ENCODE results near the gene UNC13C. TPM values are rescaled to one million over a fixed set of nuclear protein-coding genes. Genes with fewer than 3 reads are reported as not detected.

Gene UNC13C
- total RNA-seq, 1 donor from 2014 or later = not detected

DNA sequence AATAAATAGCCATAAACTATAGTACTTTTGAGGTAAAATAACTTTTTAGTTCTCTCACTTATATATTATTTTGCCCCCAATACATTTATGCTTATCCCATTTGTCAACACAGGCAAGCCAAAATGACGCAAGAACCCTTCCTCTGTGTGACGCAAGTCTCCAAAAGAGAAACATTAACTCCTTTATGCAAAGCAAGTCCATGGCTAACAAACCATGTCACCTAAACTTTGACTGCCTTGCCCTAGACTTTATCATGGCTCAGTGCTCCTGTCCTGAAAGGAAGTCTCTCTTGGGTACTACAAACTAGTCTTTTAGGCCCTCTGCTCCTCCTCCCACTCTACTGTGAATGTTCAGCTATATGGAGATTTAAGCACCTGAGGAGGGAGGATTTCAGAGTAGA, 230.5 kb downstream of the UNC13C start:
- TF ChIP-seq POLR2AphosphoS5 (IDR thresholded peaks at IDR 0.05; ENCODE audit: insufficient read depth in 1 of 2, low read depth in 1 of 2) = no peak
- no peak for TF ChIP-seq CTCF (IDR thresholded peaks at IDR 0.05)
- TF ChIP-seq POLR2A (IDR thresholded peaks at IDR 0.05) = no peak
- H3K27ac ChIP-seq = no peak overlapping the region
- no peaks in the 10 kb centered on the region for H3K27me3 ChIP-seq
- no peaks in the 10 kb centered on the region for H3K9me3 ChIP-seq
- no peak overlapping the region for H3K4me3 ChIP-seq
- no peak for DNase-seq (ENCODE audit: extremely low spot score in 2 of 2)
- no peaks in the 10 kb centered on the region for H3K36me3 ChIP-seq
- H3K4me1 ChIP-seq = no peaks in the 10 kb centered on the region
- intact Hi-C loops (cut with DNase I) = no loop called here

DNA sequence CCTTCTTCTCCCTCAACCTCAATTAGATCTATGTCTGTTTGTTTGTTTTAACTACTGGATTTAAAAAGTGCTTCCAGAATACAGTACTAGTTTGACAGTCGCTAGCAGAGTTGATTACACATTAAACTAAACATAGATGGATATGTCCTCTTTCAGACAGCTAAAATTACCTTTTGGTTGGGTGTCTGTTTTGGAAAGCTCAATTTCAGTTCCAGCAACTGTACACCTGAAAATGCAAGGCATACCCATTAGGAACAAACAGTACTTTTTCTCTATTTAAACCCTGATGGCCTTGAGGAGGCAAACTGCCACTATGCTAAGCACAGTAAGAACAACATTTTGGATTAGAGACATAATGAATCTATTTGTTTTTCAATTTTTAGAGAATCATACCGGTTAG, 234.4 kb downstream of the UNC13C start:
- Histone ChIP-seq H3K4me1 (no peaks in the 10 kb centered on the region), H3K27me3 (no peaks in the 10 kb centered on the region), H3K9me3 (no peaks in the 10 kb centered on the region), H3K4me3 (no peak overlapping the region), H3K27ac (no peak overlapping the region), H3K36me3 (no peaks in the 10 kb centered on the region)
- intact Hi-C loops (cut with DNase I) = no loop called here
- no peak for DNase-seq (ENCODE audit: extremely low spot score in 2 of 2)
- TF ChIP-seq POLR2A (IDR thresholded peaks at IDR 0.05) (no peak), CTCF (IDR thresholded peaks at IDR 0.05) (no peak), POLR2AphosphoS5 (IDR thresholded peaks at IDR 0.05; ENCODE audit: insufficient read depth in 1 of 2, low read depth in 1 of 2) (no peak)

DNA sequence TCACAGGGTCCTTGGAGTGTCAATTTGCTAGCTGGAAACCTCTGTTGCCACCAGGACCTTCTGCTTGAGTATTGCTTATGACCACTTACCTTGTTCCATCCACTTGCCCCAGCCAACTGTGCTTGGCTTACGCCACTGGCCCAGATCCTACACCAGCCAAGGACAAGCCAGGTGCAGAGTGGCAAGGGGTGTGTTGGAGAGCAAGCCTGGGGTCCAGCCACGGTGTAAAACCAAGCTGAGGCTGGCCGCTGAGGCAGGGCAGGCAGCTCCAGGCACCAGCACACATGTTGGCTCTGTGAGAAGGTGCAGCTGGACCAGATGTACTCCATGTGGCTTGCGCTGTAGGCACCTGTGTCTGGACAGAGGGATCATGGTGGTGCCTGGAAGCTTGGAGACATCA, 248.2 kb downstream of the UNC13C start:
- Histone ChIP-seq H3K9me3 (no peaks in the 10 kb centered on the region), H3K4me1 (no peaks in the 10 kb centered on the region), H3K27me3 (no peaks in the 10 kb centered on the region), H3K4me3 (no peak overlapping the region), H3K36me3 (no peaks in the 10 kb centered on the region), H3K27ac (no peak overlapping the region)
- intact Hi-C loops (cut with DNase I) = no loop called here
- TF ChIP-seq POLR2AphosphoS5 (IDR thresholded peaks at IDR 0.05; ENCODE audit: insufficient read depth in 1 of 2, low read depth in 1 of 2) = no peak
- no peak for TF ChIP-seq POLR2A (IDR thresholded peaks at IDR 0.05)
- no peak for TF ChIP-seq CTCF (IDR thresholded peaks at IDR 0.05)
- DNase-seq (ENCODE audit: extremely low spot score in 2 of 2) = no peak

DNA sequence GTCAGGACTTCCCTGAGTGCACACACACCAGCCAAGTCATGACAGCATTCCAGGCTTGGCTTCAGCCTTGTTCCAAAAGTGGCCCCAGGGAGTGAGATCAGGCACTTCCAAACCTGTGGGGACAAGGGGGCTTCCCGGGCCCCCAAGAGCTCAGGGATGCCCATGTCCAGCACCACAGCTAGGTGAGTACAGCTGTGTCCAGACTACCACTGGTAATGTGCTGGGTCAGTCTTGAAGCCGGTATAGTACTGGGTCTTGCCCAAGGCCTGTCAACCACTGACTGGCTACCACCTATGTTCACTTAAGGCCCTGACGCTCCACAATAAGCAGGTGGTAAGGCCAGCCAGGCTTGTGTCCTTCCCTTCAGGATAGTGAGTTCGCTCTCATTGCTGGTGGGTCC, 249.3 kb downstream of the UNC13C start:
- H3K27me3 ChIP-seq = no peaks in the 10 kb centered on the region
- intact Hi-C loops (cut with DNase I) = no loop called here
- no peak overlapping the region for H3K4me3 ChIP-seq
- H3K36me3 ChIP-seq = no peaks in the 10 kb centered on the region
- H3K4me1 ChIP-seq = no peaks in the 10 kb centered on the region
- DNase-seq (ENCODE audit: extremely low spot score in 2 of 2) = no peak
- H3K9me3 ChIP-seq = no peaks in the 10 kb centered on the region
- TF ChIP-seq POLR2AphosphoS5 (IDR thresholded peaks at IDR 0.05; ENCODE audit: insufficient read depth in 1 of 2, low read depth in 1 of 2) (no peak), POLR2A (IDR thresholded peaks at IDR 0.05) (no peak), CTCF (IDR thresholded peaks at IDR 0.05) (no peak)
- no peak overlapping the region for H3K27ac ChIP-seq

DNA sequence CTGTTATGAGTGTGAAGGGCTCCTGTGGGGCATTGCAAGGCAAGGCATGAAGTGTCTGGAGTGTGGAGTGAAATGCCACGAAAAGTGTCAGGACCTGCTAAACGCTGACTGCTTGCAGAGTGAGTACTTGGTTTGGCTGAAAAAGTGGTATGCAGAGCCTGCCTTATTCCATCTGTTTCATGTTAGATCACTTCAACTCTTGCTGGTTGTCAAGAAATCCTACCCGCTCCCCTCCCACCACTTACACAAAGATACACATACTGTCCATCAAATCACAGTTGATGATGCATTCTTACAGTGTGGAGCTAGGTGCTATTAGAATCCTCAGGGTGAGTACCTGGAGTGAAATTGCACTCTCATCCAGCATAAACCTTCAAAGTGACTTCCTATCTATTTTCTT, 272.1 kb downstream of the UNC13C start:
- Histone ChIP-seq H3K27me3 (no peaks in the 10 kb centered on the region), H3K36me3 (no peaks in the 10 kb centered on the region), H3K27ac (no peak overlapping the region), H3K4me3 (no peak overlapping the region), H3K4me1 (no peaks in the 10 kb centered on the region), H3K9me3 (no peaks in the 10 kb centered on the region)
- no peak for DNase-seq (ENCODE audit: extremely low spot score in 2 of 2)
- TF ChIP-seq POLR2A (IDR thresholded peaks at IDR 0.05) (no peak), CTCF (IDR thresholded peaks at IDR 0.05) (no peak), POLR2AphosphoS5 (IDR thresholded peaks at IDR 0.05; ENCODE audit: insufficient read depth in 1 of 2, low read depth in 1 of 2) (no peak)
- intact Hi-C loops (cut with DNase I) = no loop called here

Data from vagina (tissue), 2 donors.